K562 (cell line): ENCODE measurements around the gene TPD52L2. TPM values are rescaled to one million over a fixed set of nuclear protein-coding genes. Genes with fewer than 3 reads are reported as not detected.

Experiments
- EGR1 ChIP-seq: fragments of 450-650 bp; conservative IDR thresholded peaks from 2 replicates; pipeline ENCODE4 v1.6.1; 2017; ENCODE audit warnings: mild to moderate bottlenecking
- GABPB1 ChIP-seq: sonication (generic); formaldehyde crosslinking; IDR thresholded peaks from 2 replicates; pipeline ENCODE4 v1.8.0; 2022; ENCODE audit warnings: mild to moderate bottlenecking, missing genetic modification reagents
- MAZ ChIP-seq, 2 experiments: fragments of 450-650 bp in 1 of 2; sonication (generic) in 1 of 2; formaldehyde crosslinking; IDR thresholded peaks in 1 of 2; conservative IDR thresholded peaks in 1 of 2; 2 replicates each; pipeline versions ENCODE4 v1.4.0 to v1.5.0; 2020; ENCODE audit warnings: mild to moderate bottlenecking in 1 of 2, missing genetic modification reagents in 1 of 2
- MYNN ChIP-seq, 2 experiments: sonication (generic); formaldehyde crosslinking in 1 of 2; IDR thresholded peaks; 2 replicates each; pipeline versions ENCODE4 v1.5.0 to v1.6.1; 2016 to 2020; ENCODE audit warnings: antibody characterized with exemption in 1 of 2, missing genetic modification reagents in 1 of 2
- NFE2 ChIP-seq: IDR thresholded peaks from 2 replicates; pipeline ENCODE4 v1.6.1; 2014; ENCODE audit warnings: antibody characterized with exemption, low read depth
- SETDB1 ChIP-seq: IDR thresholded peaks from one replicate; pipeline ENCODE4 v1.6.1; 2012; ENCODE audit warnings: low read length, control low read depth, inconsistent platforms
- STAT5B ChIP-seq: fragments of 250-450 bp; sonication (Bioruptor Pico); IDR thresholded peaks from 2 replicates; pipeline ENCODE4 v1.8.0; 2021; ENCODE audit warnings: mild to moderate bottlenecking, inconsistent platforms
- TAF7 ChIP-seq: fragments of 450-650 bp; IDR thresholded peaks from 2 replicates; pipeline ENCODE4 v1.6.1; 2016; ENCODE audit warnings: missing genetic modification characterization, missing compliant biosample characterization
- U2AF1 ChIP-seq: fragments of 200-400 bp; formaldehyde crosslinking; optimal IDR thresholded peaks from 2 replicates; pipeline ENCODE3; 2017; ENCODE audit warnings: mild to moderate bottlenecking, low read depth, low read length, moderate library complexity
- ZBTB7A ChIP-seq: IDR thresholded peaks from 2 replicates; pipeline ENCODE4 v1.6.1; 2011; ENCODE audit warnings: low read depth, mild to moderate bottlenecking, low read length, moderate library complexity, borderline replicate concordance; ENCODE audit not compliant: control insufficient read depth
- ZNF324 ChIP-seq: fragments of 250-450 bp; sonication (Bioruptor Pico); IDR thresholded peaks from 2 replicates; pipeline ENCODE4 v1.4.0; 2020; ENCODE audit warnings: mild to moderate bottlenecking
- polyA plus RNA-seq, 8 experiments: library from polyadenylated mRNA; depleted of rRNA in 4 of 8; stranded (reverse) in 5 of 8; unstranded in 3 of 8; fragments of >200 nt; fragmentation: Nextera tagmentation in 2 of 8; fragmentation: Illumina TruSeq in 1 of 8; extraction: Ambion mirVana in 2 of 8; extraction: Trizol in 1 of 8; gene quantifications; 2 replicates each; pipeline versions ENCODE4 v1.2.1 to v1.2.3, GENCODE V29; 2011 to 2014; ENCODE audit warnings: inconsistent platforms in 1 of 8, missing spikeins in 1 of 8
- total RNA-seq, 7 experiments: library from RNA; depleted of rRNA in 6 of 7; stranded (reverse); fragments of >200 nt in 6 of 7; fragmentation: Illumina TruSeq in 2 of 7; extraction: Trizol in 2 of 7; gene quantifications; 2 replicates each; pipeline versions ENCODE4 v1.2.1 to v1.2.3, GENCODE V29; 2011 to 2021; ENCODE audit warnings: low replicate concordance in 1 of 7
- TF ChIP-seq, protein P1 (sequence below): sonication (generic); formaldehyde crosslinking; IDR thresholded peaks from 2 replicates; pipeline ENCODE4 v1.8.0; 2022; ENCODE audit warnings: mild to moderate bottlenecking, missing genetic modification reagents
- TF ChIP-seq, protein P2 (sequence below): sonication (generic); formaldehyde crosslinking; IDR thresholded peaks from 2 replicates; pipeline ENCODE4 v1.8.0; 2022; ENCODE audit warnings: mild to moderate bottlenecking, missing genetic modification reagents
- TF ChIP-seq, protein P3 (sequence below): fragments of 250-450 bp; sonication (Bioruptor Pico); IDR thresholded peaks from 2 replicates; pipeline ENCODE4 v1.4.0; 2020

TPD52L2 gene
- total and polyA plus RNA-seq, 9 of the 15 experiments (the other 6 are each of a cell fraction or from before 2014, with no cell fraction given): 1.9 to 117 (median 74.6) TPM

DNA sequence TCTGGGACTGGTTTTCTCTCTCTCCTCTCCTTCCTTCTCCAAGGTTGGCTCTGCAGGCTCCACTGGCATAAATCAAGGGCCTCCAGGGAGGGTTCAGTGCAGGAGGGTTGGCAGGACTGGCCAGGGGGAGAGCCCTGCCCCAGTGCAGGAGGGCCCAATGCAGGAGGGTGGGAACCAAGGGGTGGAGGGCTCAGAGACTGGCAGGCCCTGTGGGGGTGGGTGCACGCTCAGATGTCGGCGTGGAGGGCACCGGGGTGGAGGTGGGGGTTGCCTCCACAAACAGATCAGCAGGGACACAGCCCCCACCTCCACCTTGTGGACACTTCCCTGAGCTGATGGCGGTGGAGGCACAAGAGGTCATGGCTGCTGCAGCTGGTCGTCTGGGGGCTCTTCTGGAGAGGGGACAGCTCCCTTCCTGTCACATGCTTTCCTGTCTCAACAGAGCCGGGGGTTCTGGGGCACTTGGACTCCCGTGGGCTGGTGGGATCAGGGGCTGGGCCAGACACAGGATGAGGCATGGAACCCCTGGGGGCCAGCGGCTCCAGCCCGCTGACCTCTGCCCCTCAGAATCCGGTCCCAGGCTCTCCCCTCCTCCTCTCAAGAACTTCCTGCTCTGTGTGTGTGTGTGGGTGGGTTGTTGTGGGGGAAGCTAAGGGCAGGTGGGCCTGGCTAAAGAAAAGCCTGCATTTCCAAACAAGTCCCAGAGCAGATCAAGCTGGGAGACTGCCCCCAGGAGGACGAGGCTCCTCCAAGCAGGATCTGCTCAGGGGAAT is 6.5 kb upstream of the TPD52L2 start (continued):
- TF ChIP-seq, protein P1, sequence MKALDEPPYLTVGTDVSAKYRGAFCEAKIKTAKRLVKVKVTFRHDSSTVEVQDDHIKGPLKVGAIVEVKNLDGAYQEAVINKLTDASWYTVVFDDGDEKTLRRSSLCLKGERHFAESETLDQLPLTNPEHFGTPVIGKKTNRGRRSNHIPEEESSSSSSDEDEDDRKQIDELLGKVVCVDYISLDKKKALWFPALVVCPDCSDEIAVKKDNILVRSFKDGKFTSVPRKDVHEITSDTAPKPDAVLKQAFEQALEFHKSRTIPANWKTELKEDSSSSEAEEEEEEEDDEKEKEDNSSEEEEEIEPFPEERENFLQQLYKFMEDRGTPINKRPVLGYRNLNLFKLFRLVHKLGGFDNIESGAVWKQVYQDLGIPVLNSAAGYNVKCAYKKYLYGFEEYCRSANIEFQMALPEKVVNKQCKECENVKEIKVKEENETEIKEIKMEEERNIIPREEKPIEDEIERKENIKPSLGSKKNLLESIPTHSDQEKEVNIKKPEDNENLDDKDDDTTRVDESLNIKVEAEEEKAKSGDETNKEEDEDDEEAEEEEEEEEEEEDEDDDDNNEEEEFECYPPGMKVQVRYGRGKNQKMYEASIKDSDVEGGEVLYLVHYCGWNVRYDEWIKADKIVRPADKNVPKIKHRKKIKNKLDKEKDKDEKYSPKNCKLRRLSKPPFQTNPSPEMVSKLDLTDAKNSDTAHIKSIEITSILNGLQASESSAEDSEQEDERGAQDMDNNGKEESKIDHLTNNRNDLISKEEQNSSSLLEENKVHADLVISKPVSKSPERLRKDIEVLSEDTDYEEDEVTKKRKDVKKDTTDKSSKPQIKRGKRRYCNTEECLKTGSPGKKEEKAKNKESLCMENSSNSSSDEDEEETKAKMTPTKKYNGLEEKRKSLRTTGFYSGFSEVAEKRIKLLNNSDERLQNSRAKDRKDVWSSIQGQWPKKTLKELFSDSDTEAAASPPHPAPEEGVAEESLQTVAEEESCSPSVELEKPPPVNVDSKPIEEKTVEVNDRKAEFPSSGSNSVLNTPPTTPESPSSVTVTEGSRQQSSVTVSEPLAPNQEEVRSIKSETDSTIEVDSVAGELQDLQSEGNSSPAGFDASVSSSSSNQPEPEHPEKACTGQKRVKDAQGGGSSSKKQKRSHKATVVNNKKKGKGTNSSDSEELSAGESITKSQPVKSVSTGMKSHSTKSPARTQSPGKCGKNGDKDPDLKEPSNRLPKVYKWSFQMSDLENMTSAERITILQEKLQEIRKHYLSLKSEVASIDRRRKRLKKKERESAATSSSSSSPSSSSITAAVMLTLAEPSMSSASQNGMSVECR (CRISPR knock-in tag): 0 out of 2 replicates have a peak, but pooled peaks have one; percentile 43
- no peak for TF ChIP-seq TAF7 (tag)
- TF ChIP-seq MYNN (IDR thresholded peaks at IDR 0.05): 0 out of 2 replicates have a peak, but pooled peaks have one; percentile 33
- no peak for TF ChIP-seq MYNN (CRISPR knock-in tag; IDR thresholded peaks at IDR 0.05)
- TF ChIP-seq SETDB1: no peak
- TF ChIP-seq EGR1: peak; percentile 95
- 0 out of 2 replicates have a peak, but pooled peaks have one; percentile 54 for TF ChIP-seq GABPB1 (CRISPR knock-in tag)
- TF ChIP-seq MAZ (CRISPR knock-in tag; conservative IDR thresholded peaks at IDR 0.05 in 1 of 2, IDR thresholded peaks at IDR 0.05 in 1 of 2): peak in 1 of 2 experiments; percentile 23; a peak in 1 of 4 replicates
- no peak for TF ChIP-seq NFE2
- no peak for TF ChIP-seq STAT5B
- TF ChIP-seq, protein P2, sequence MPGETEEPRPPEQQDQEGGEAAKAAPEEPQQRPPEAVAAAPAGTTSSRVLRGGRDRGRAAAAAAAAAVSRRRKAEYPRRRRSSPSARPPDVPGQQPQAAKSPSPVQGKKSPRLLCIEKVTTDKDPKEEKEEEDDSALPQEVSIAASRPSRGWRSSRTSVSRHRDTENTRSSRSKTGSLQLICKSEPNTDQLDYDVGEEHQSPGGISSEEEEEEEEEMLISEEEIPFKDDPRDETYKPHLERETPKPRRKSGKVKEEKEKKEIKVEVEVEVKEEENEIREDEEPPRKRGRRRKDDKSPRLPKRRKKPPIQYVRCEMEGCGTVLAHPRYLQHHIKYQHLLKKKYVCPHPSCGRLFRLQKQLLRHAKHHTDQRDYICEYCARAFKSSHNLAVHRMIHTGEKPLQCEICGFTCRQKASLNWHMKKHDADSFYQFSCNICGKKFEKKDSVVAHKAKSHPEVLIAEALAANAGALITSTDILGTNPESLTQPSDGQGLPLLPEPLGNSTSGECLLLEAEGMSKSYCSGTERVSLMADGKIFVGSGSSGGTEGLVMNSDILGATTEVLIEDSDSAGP (CRISPR knock-in tag): no peak
- TF ChIP-seq ZNF324 (CRISPR knock-in tag): no peak
- peak; percentile 73 for TF ChIP-seq ZBTB7A
- TF ChIP-seq U2AF1: no peak
- TF ChIP-seq, protein P3, sequence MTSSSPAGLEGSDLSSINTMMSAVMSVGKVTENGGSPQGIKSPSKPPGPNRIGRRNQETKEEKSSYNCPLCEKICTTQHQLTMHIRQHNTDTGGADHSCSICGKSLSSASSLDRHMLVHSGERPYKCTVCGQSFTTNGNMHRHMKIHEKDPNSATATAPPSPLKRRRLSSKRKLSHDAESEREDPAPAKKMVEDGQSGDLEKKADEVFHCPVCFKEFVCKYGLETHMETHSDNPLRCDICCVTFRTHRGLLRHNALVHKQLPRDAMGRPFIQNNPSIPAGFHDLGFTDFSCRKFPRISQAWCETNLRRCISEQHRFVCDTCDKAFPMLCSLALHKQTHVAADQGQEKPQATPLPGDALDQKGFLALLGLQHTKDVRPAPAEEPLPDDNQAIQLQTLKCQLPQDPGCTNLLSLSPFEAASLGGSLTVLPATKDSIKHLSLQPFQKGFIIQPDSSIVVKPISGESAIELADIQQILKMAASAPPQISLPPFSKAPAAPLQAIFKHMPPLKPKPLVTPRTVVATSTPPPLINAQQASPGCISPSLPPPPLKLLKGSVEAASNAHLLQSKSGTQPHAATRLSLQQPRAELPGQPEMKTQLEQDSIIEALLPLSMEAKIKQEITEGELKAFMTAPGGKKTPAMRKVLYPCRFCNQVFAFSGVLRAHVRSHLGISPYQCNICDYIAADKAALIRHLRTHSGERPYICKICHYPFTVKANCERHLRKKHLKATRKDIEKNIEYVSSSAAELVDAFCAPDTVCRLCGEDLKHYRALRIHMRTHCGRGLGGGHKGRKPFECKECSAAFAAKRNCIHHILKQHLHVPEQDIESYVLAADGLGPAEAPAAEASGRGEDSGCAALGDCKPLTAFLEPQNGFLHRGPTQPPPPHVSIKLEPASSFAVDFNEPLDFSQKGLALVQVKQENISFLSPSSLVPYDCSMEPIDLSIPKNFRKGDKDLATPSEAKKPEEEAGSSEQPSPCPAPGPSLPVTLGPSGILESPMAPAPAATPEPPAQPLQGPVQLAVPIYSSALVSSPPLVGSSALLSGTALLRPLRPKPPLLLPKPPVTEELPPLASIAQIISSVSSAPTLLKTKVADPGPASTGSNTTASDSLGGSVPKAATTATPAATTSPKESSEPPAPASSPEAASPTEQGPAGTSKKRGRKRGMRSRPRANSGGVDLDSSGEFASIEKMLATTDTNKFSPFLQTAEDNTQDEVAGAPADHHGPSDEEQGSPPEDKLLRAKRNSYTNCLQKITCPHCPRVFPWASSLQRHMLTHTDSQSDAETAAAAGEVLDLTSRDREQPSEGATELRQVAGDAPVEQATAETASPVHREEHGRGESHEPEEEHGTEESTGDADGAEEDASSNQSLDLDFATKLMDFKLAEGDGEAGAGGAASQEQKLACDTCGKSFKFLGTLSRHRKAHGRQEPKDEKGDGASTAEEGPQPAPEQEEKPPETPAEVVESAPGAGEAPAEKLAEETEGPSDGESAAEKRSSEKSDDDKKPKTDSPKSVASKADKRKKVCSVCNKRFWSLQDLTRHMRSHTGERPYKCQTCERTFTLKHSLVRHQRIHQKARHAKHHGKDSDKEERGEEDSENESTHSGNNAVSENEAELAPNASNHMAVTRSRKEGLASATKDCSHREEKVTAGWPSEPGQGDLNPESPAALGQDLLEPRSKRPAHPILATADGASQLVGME (CRISPR knock-in tag): no peak
- TF ChIP-seq, all 486 proteins: peak for 32
